GM18526 (cell line): ENCODE data around the gene NAIF1.

ENCODE experiments used
- POLR2A ChIP-seq: IDR thresholded peaks from 3 replicates; pipeline ENCODE4 v1.6.1; 2011; ENCODE audit not compliant: insufficient read length; ENCODE audit errors: extremely low read depth

The NAIF1 gene

DNA sequence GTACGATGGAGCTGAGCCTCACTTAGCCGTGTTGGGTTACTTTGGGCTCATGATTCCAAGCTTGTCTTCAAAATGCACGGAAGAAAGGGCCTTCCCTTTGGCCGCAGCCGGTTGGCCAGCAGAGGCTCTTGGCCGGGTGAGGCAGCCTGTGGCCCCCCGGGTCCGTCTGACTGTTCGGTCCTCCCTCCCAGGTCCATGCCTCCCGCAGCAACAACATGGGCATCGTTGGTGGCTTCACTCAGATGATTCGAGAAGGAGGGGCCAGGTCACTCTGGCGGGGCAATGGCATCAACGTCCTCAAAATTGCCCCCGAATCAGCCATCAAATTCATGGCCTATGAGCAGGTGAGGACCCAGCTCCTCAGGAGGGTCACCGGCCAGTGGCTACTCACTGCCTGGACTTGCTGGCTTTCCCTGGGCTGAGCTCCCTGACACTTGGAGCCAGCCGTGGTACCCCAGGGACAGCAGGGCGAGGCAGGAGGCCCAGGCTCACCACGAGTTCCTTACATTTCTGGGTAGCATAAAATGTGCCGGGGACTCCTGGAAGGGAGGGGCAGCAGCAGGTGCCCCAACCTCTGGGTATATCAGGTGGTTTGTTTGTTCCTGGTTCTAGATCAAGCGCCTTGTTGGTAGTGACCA lies 38.5 kb upstream of the NAIF1 start:
- no peak for TF ChIP-seq POLR2A

DNA sequence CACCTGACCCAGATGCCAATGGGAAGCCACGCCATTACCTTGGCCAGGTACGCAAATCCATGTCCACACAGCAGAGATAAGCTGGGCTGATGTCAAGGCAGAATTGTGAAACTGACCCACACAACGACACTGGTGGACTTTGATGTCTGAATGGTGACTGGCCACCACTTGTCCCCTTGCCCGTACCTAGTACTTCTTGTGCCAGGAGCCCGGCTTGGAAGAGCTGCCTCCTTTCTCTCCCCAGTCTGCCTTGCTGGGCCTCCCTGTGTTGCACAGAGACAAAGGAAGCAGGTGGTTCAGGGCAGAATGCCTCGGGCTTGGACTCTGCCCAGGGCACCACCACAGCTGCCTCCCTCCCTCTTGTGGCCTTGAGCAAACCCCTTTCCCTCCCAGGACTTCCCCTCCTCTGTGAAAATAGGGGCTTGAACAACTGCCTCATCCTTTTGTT lies 37.1 kb upstream of the NAIF1 start:
- TF ChIP-seq POLR2A = no peak

DNA sequence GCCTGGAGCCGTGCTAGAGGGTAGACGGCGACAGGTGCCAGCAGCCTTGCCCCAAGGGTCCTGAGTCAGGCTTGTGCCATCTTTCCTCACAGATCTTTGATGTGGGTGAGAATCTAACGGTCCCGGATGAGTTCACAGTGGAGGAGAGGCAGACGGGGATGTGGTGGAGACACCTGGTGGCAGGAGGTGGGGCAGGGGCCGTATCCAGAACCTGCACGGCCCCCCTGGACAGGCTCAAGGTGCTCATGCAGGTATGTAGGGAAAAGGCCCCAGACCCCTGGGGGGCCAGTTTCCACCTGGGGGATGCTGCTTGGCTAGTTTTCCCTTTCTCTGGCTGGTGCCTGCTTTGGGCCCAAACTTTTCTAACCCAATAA lies 36.5 kb upstream of the NAIF1 start:
- TF ChIP-seq POLR2A = no peak

DNA sequence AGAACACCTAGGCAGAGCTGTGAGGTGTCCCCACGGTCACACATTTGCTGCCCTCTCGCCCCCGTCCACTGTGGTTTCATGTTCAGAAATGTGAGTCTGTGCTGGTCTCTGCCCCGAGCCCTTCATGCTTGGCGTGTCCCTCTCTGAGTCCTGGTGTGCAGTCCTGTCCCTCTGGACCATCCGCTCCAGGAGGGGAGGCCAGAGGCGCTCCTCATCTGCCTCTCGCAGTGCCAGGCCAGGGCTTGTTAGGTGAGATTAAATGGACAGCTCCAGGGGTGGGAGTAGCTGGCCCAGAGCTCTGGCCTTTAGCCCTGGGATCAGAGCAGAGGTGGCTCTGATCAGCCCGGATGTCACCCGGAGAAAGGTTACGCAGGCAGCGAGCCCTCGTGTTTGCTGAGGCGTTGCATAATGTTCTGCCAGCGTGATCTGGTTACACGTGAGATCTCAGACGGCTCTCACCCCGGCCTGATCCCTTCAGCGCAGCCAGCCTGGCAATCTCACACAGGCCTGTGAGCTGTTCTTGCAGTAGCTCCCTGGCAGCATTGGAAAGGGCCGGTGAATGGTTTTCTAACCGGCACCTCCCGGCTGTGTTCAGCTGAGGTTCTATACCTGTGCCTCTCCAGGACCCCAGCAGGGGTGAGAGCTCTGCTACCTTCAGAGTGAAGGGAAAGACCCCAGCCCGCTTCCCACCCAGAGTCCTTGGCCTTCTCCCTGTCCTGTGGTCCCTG lies 35.9 kb upstream of the NAIF1 start:
- TF ChIP-seq POLR2A = no peak

DNA sequence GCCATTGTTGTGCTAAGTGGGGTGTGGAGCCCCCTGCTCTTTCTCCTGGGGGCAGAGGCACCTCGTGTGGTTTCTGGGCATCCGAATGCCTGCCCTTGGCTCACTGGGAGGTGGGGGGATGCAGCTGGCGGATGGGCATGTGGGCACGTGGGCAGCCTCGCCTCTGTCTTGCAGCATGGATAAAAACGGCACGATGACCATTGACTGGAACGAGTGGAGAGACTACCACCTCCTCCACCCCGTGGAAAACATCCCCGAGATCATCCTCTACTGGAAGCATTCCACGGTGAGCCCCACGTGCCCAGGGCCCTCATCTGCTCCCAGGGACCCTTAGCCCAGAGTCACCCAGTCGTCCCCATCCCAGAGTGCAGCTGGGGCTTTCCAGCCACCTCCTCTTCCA lies 35.1 kb upstream of the NAIF1 start:
- no peak for TF ChIP-seq POLR2A

DNA sequence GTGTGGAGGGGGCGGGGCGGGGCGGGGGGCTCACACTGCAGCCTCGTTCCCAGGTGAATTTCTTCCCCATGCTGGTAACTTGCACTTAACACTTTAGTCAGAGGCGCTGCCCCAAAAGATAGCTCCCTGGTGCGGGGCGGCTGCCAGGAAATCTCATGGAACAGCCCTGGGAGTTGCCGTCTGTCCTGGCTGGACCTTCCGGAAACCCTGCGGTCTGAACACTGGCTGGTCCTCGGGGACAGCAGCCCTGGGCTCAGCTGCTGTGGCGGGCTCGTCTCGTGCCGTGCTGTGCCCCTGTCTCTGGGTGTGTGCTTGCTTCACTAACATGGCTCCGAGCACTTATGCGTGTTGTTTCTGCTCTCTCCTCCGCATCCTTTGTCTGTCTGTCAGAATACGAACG lies 34.6 kb upstream of the NAIF1 start:
- no peak for TF ChIP-seq POLR2A

DNA sequence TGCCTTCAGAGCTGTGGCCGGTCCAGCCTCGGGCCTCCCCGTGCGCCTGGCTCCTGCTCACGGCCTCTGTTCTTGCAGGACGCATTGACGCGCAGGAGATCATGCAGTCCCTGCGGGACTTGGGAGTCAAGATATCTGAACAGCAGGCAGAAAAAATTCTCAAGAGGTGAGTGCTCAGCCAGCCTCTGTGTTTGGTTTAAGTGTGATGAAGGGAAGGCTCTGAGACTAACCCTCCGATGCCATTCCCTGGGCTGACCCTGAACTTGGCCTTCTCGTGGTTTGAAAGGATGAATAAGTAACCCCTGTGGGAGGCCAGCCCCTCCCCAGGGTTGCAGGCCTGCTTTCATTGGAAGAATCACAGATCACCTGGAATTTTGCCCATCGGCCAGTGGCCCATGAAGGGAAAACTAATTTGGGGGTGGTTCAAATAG lies 34.1 kb upstream of the NAIF1 start:
- TF ChIP-seq POLR2A = no peak

DNA sequence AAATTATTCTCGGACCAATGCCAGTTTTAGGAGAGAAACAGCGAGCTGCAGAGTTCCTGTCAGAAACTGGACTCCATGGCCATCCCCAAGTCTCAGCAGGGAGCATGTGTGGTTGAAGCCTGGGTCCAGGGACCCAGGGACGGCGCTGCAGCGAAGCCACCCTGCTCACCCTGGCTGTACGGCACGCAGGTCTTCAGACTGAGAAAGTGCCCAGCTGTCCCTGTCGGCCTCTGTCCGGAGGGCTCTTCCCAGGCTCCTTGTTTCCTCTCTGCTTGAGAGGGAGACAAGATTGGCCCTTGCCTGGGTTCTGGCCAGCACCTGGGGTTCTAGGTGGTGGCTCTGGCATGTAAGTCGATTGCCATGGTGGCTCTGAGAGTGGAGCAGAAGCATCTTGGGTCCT lies 33.5 kb upstream of the NAIF1 start:
- TF ChIP-seq POLR2A = no peak

DNA sequence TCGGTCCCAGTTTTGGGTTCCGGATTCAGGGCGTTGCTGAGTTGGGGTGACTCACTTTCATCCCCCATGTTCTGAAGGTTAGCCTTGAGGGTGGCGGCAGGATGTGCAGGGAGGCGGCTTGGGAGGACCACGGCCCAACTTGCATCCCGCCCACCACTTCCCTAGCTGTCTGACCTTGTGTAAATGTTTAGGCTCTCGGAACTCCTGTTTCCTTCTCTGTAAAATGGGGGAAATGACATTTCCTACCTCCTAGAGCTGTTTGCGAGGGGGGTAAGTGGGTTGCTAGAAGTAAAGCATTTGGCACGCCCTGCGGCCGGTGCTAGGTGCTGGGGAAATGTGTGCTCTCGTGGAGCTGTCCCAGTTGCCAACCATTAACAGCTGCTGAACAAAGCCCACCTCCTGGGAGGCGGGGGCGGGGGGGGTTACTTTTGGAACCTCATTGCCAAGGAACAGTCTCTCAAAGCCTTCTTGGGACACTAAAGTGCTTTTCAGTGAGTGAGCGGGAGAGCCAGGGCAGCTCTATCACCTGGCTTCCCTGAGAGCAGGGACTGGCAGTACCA lies 32.9 kb upstream of the NAIF1 start:
- TF ChIP-seq POLR2A = no peak

DNA sequence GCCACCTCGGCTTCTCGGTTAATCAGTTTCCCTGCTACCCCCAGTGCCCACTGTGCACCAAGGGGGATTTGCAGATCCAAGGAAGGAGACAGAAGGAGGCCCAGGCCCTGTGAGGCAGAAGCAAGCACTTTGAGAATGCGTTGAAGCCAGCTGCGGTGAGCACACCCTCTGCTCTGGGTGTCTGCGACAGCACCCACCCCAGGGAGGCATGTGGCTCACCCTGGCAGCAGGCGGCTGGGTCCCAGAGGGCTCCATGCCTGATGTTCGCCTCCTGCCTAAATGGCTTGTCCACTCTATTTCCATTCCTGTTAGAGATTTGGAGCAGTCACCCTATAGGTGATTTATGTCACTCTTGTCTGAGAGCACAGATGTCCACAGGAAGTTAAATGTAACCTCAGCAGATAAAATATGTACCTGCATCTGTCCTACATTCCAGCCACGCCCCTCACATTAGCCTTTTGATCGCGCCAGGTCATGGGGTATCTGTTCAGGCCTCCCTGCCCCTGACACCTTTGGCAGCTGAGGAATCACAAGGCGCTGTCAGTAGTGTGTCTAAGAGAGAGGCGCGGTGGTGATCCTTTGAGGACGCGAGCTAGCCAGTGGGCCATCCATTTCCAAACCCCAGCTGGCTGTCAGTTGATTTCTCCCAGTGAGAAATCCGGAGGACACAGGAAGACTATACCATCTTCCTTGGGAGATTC lies 32.3 kb upstream of the NAIF1 start:
- no peak for TF ChIP-seq POLR2A

DNA sequence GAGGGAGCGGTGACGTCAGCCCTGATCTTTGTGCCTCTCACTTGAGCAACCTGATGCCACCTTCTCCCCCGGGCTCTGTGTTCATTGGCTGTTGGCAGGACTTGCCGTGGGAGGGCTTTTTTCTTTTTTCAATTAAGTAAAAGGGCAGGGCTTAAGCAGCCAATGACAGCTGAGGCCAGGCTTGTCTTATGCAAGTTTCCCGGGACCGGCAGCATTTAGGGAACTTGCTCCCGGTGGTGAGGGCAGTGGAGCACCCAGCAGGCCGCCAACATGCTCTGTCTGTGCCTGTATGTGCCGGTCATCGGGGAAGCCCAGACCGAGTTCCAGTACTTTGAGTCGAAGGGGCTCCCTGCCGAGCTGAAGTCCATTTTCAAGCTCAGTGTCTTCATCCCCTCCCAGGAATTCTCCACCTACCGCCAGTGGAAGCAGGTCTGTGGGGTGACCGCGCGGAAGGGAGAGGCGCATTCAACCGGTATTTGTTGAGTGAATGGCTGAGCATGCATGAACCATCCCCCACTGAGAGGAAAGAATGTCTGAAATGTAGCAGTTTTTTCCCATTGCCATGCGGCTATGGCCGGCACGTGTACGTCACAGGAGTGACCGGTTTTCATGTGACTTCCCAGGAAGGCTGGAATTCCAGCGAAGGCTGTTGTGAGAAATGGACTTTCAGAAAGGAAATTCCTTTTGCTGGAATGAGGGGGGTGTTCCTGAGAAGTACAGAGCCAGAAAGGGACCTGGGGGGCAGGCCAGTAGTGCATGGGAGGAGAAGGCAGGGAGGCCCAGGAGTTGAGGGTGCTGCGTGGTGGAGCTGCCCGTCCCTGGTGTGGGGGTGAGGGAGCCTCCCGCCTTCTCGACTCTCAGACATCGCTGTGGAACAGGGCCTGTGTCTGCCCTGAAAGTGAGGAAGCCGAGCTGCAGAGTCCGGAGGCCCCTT lies 31.4 kb upstream of the NAIF1 start:
- TF ChIP-seq POLR2A = no peak

DNA sequence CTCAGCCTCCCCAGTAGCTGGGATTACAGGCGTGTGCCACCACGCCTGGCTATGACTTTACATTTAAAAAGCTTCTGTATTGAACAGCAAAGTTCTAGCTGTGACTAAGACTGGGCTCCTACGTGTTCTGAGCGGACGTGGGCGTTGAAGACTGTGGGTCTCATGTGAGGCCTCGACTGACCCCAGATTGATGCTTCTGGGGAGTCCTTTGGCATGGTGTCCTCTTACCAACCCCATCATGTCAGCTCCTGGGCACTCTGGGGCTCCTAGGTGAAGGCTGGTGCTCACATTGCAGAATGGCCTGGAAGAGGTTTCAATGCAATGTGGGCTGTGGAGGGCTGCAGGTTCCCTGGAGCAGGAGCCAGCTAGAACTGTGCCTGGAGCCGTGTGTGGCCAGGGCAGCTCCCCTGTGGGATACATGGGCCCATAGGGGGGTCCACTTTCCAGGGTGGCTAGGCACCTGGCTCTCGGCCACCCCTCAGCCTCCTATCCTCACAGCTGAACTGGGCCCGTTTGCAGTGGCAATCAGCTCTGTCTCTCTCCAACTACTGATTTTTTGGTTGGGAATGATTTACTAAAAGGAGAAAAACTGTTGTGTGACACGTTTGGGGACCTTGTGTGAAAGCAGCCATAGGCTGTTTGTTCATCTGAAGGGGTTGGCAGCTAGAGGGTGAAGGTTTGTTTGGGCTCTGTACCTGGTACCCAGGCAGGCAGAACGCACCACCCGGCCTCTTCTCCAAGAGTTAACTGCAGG lies 30.6 kb upstream of the NAIF1 start:
- no peak for TF ChIP-seq POLR2A

DNA sequence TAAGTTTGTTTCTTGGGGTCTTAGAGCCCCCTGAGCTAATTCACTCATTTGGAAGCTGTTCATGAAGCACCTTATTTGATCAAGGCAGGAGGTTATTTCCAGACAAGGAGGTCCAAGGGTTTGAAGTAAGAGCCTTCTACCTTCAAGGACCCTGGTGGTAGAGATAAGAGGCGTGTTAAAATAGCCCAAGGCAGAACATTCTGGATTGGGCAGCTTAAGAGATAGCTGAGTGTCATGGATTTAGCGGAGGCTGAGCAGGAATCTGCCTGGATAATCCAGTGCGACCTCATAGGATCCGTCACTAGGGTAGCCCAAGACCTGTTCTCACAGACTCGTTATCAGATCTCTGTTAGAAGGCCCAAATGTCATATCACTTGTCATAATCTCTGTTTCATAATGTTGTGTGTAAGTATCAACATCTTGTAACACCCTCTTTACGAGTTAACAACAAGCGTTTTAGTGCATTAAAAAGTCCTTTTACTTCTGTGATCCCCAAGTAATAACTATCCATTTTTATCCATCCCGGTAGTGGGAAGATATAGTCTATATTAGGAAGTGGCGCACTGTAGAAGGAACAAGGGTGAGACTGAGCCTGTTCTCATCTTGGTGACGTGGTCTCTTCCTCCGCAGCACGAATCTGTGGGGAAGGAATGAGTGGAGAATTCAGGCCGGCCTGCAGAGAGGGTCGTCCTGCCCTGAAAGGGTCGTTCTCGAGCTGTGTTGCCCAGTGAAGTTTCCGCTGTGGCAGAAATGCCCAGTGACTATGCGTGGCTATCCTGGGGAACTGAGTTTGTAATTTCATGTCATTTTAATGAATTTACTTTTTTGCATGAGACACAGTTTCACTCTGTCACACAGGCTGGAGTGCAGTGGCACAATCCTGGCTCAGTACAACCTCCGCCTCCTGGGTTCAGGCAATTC lies 29.8 kb upstream of the NAIF1 start:
- TF ChIP-seq POLR2A = no peak
